Measurements from ENCODE around the gene METRNL. TPM values are rescaled to one million over a fixed set of nuclear protein-coding genes. Genes with fewer than 3 reads are reported as not detected.

Gene METRNL
- total RNA-seq, 1 experiment from 2014 or later: 58.7 TPM

GRCh38 chr17:83119987-83120864 lies 40.8 kb downstream of the METRNL start:
- Histone ChIP-seq H3K4me2 (ENCODE audit: low read length) (no peak overlapping the region), H3K9ac (ENCODE audit: low read length) (no peak overlapping the region), H3K27me3 (ENCODE audit: insufficient read depth, low read length) (peaks cover 8% of the 10 kb centered on the region), H3K9me3 (ENCODE audit: control insufficient read depth in 1 of 2, insufficient read depth in 1 of 2, low read depth in 1 of 2, low read length in 2 of 2) (no peaks in the 10 kb centered on the region; a peak in 1 of 4 replicates), H2AFZ (ENCODE audit: low read depth, low read length, poor library complexity, severe bottlenecking) (no peak overlapping the region), H3K27ac (ENCODE audit: low read depth, low read length) (no peak overlapping the region), H3K36me3 (ENCODE audit: control insufficient read depth in 1 of 2, insufficient read depth in 2 of 2, low read length in 2 of 2) (no peaks in the 10 kb centered on the region), H3K4me3 (replicated peaks in 1 of 2; ENCODE audit: low read depth in 1 of 2, low read length in 2 of 2) (no peak overlapping the region), H3K9me2 (ENCODE audit: insufficient read depth) (no peaks in the 10 kb centered on the region), H4K20me1 (ENCODE audit: insufficient read depth) (no peaks in the 10 kb centered on the region), H3K79me2 (ENCODE audit: insufficient read depth, low read length) (no peaks in the 10 kb centered on the region), H3K4me1 (ENCODE audit: control insufficient read depth in 1 of 2, insufficient read depth in 2 of 2, low read length in 2 of 2) (no peaks in the 10 kb centered on the region)
- intact Hi-C loops (cut with micrococcal nuclease): no loop called here
- RAD21 ChIA-PET (ENCODE audit: low non-redundant PET in 1 of 2, low total read pairs in 2 of 2, uncharacterized antibody in 2 of 2, unreplicated experiment in 2 of 2): no interaction called here
- no TSS peak for BruUV-seq (replicated peaks)
- no peak for DNase-seq (ENCODE audit: low read depth, low spot score)
- ATAC-seq: no peak
- TF ChIP-seq SRF (IDR thresholded peaks at IDR 0.05; ENCODE audit: low read depth): no peak
- TF ChIP-seq ELF1 (IDR thresholded peaks at IDR 0.05; ENCODE audit: borderline replicate concordance, low read depth): no peak
- TF ChIP-seq CBX3 (IDR thresholded peaks at IDR 0.05; ENCODE audit: low read depth): no peak
- no peak for TF ChIP-seq SP1 (IDR thresholded peaks at IDR 0.05; ENCODE audit: low read depth)
- TF ChIP-seq ZBTB33 (IDR thresholded peaks at IDR 0.05; ENCODE audit: extremely low read depth, insufficient replicate concordance, low read length): no peak
- TF ChIP-seq ZFX (IDR thresholded peaks at IDR 0.05): no peak
- TF ChIP-seq FOSL1 (IDR thresholded peaks at IDR 0.05; ENCODE audit: low read depth): no peak
- no peak for TF ChIP-seq REST (IDR thresholded peaks at IDR 0.05; ENCODE audit: low read depth)
- TF ChIP-seq TCF7L2 (IDR thresholded peaks at IDR 0.05; ENCODE audit: borderline replicate concordance, extremely low read depth, insufficient read depth, insufficient read length): no peak
- no peak for TF ChIP-seq SIN3A (IDR thresholded peaks at IDR 0.05; ENCODE audit: low read depth)
- no peak for TF ChIP-seq ATF3 (IDR thresholded peaks at IDR 0.05)
- TF ChIP-seq CTCF (IDR thresholded peaks at IDR 0.05 in 2 of 3, conservative IDR thresholded peaks at IDR 0.05 in 1 of 3; ENCODE audit: borderline replicate concordance in 1 of 3, insufficient read depth in 1 of 3, low read depth in 2 of 3, low read length in 2 of 3): no peak
- TF ChIP-seq EGR1 (IDR thresholded peaks at IDR 0.05; ENCODE audit: low read depth): no peak
- TF ChIP-seq MAX (IDR thresholded peaks at IDR 0.05): no peak
- no peak for TF ChIP-seq EZH2 (IDR thresholded peaks at IDR 0.05)
- TF ChIP-seq RAD21 (IDR thresholded peaks at IDR 0.05; ENCODE audit: low read depth): no peak
- TF ChIP-seq EZH2phosphoT487 (IDR thresholded peaks at IDR 0.05; ENCODE audit: borderline replicate concordance): no peak
- TF ChIP-seq CEBPB (IDR thresholded peaks at IDR 0.05; ENCODE audit: low read depth): no peak
- no peak for TF ChIP-seq ZNF274 (IDR thresholded peaks at IDR 0.05; ENCODE audit: low read depth, low read length)
- POLR2A ChIA-PET: no interaction called here
- CTCF ChIA-PET: no interaction called here
